ENCODE measurements around the gene NTRK2. TPM values are rescaled to one million over a fixed set of nuclear protein-coding genes. Genes with fewer than 3 reads are reported as not detected.

Gene NTRK2
- total RNA-seq, 5 donors from 2014 or later (not counting 1 experiment from before 2014, with no cell fraction given) = 0.05 to 0.39 (median 0.12) TPM; not detected in 1

DNA sequence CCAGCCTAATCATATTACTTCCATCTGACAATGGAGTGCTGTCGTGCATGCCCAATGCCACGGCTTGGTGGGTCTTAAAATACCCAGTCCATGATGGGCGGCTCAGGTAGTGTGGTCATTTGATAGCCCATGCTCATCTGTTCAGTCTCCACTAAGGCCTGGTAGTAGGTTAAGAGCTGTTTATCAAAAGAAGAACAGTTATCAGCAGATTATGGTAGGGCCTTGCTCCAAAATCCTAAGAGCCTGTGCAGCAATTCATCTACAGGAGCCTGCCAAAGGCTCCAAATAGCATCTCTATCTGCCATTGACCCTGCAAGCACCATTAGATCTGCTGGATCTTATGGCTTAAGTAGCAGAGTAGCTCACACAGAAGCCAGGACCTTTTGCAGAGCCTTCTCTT is 21.8 kb upstream of the NTRK2 start:
- ChIA-PET CTCF (interaction anchor here in 1 of 2 donors (0.6 kb wide), 1 partner anchor 1540 kb away, joined by 3 read pairs; no protein-coding TSS in a partner anchor), POLR2A (no interaction called here)
- peaks cover 0 to 3% (median 3%) of the 10 kb centered on the region in 3 donors for H3K9me3 Mint-ChIP-seq
- H3K27me3 Mint-ChIP-seq = peaks cover 3 to 10% of the 10 kb centered on the region in 2 donors
- no CpG with 5 or more reads among the region's 3 CpGs for WGBS (ENCODE audit: insufficient coverage)
- ATAC-seq (replicated peaks in 1 of 4) (no peak), DNase-seq (no peak)
- H3K27ac Mint-ChIP-seq = no peak overlapping the region
- no peaks in the 10 kb centered on the region for H3K9me3 ChIP-seq
- no peaks in the 10 kb centered on the region for H3K36me3 Mint-ChIP-seq
- no peaks in the 10 kb centered on the region for H3K27me3 ChIP-seq (replicated peaks in 1 of 2; ENCODE audit: control insufficient read depth in 2 of 2, extremely low read depth in 1 of 2, insufficient read depth in 2 of 2, low read length in 1 of 2)
- no peak overlapping the region for H3K4me3 Mint-ChIP-seq
- no peak overlapping the region for H3K4me3 ChIP-seq (ENCODE audit: control insufficient read depth in 1 of 2, extremely low read depth in 1 of 2, low read length in 1 of 2)
- H3K27ac ChIP-seq (ENCODE audit: low read length) = no peak overlapping the region
- H3K36me3 ChIP-seq (ENCODE audit: control insufficient read depth in 2 of 2, extremely low read depth in 1 of 2, insufficient read depth in 1 of 2, low read length in 1 of 2) = no peaks in the 10 kb centered on the region
- H3K4me1 ChIP-seq (ENCODE audit: control insufficient read depth in 1 of 2, extremely low read depth in 1 of 2, insufficient read depth in 2 of 2, low read length in 2 of 2) = no peaks in the 10 kb centered on the region
- H3K4me1 Mint-ChIP-seq = no peaks in the 10 kb centered on the region

DNA sequence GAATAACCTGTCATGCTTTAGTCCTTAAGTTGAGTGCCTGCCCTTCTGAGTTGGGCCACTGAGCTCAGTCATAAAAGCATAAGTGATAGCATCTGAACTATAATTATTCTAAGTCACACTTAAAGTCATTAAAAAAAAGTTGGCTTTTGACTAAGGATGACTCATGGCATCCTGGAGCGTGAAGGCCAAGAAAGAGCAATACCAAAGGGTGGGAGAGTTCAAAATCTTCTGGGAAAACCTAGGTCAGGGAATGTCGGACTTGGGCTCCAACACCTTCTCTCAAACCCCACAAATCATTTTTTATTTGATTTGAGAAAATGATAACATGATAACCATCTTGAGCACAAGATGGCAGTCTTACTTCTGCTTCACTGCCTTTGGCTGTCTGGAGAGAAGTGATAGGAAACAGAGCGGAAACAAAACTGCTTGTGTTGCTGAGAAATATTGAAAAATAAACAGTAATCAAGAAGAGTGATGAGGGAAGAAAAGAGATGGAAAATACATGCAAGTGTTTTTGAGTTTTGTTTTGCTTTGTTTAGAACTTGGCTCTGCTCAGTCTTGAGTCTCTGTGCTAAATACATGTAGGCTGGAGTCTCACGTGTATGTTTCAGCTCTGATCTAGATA is 16.9 kb upstream of the NTRK2 start:
- no peak overlapping the region for H3K4me3 Mint-ChIP-seq
- no peaks in the 10 kb centered on the region for H3K36me3 Mint-ChIP-seq
- peaks cover 3 to 12% of the 10 kb centered on the region in 2 donors for H3K27me3 Mint-ChIP-seq
- H3K4me1 Mint-ChIP-seq = no peaks in the 10 kb centered on the region
- Histone ChIP-seq H3K4me1 (ENCODE audit: control insufficient read depth in 1 of 2, extremely low read depth in 1 of 2, insufficient read depth in 2 of 2, low read length in 2 of 2) (no peaks in the 10 kb centered on the region), H3K9me3 (no peaks in the 10 kb centered on the region), H3K4me3 (ENCODE audit: control insufficient read depth in 1 of 2, extremely low read depth in 1 of 2, low read length in 1 of 2) (no peak overlapping the region), H3K27ac (ENCODE audit: low read length) (no peak overlapping the region), H3K36me3 (ENCODE audit: control insufficient read depth in 2 of 2, extremely low read depth in 1 of 2, insufficient read depth in 1 of 2, low read length in 1 of 2) (no peaks in the 10 kb centered on the region), H3K27me3 (replicated peaks in 1 of 2; ENCODE audit: control insufficient read depth in 2 of 2, extremely low read depth in 1 of 2, insufficient read depth in 2 of 2, low read length in 1 of 2) (no peaks in the 10 kb centered on the region)
- ChIA-PET CTCF (no interaction called here), POLR2A (no interaction called here)
- no peak overlapping the region for H3K27ac Mint-ChIP-seq
- no peak for ATAC-seq (replicated peaks in 1 of 4)
- no peak for DNase-seq
- WGBS (ENCODE audit: insufficient coverage) = 67% methylated on average over 2 of the region's 4 CpGs
- peaks cover 0 to 4% (median 0%) of the 10 kb centered on the region in 3 donors for H3K9me3 Mint-ChIP-seq

DNA sequence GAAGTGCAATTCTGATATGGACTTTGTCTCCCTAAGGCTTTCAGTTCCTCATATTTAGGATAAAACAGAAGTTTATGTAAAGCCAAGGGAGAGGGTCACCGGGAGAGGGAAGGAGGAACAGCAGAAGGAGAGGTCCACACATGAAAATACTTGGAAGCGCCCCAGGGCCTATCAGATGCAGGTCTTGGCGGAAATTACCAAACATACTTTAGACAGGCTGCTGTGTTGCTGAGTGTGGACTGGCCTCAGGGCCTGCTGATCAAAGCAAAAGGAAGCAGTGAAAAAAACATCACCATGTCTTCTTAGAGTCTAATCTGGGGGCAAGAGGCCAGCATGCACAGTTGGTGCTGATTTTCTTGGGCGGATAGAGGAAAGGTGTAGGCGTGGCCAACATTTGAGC is 14.1 kb upstream of the NTRK2 start:
- 67% methylated on average over 2 of the region's 5 CpGs for WGBS (ENCODE audit: insufficient coverage)
- no peak for ATAC-seq (replicated peaks in 1 of 4)
- H3K4me1 ChIP-seq (ENCODE audit: control insufficient read depth in 1 of 2, extremely low read depth in 1 of 2, insufficient read depth in 2 of 2, low read length in 2 of 2) = no peaks in the 10 kb centered on the region
- ChIA-PET CTCF (no interaction called here), POLR2A (no interaction called here)
- H3K27me3 ChIP-seq (replicated peaks in 1 of 2; ENCODE audit: control insufficient read depth in 2 of 2, extremely low read depth in 1 of 2, insufficient read depth in 2 of 2, low read length in 1 of 2) = no peaks in the 10 kb centered on the region
- no peak overlapping the region for H3K4me3 Mint-ChIP-seq
- H3K36me3 Mint-ChIP-seq = no peaks in the 10 kb centered on the region
- DNase-seq = no peak
- H3K27me3 Mint-ChIP-seq = peaks cover 0 to 12% of the 10 kb centered on the region in 2 donors
- H3K4me1 Mint-ChIP-seq = no peaks in the 10 kb centered on the region
- no peaks in the 10 kb centered on the region for H3K9me3 ChIP-seq
- no peak overlapping the region for H3K4me3 ChIP-seq (ENCODE audit: control insufficient read depth in 1 of 2, extremely low read depth in 1 of 2, low read length in 1 of 2)
- no peak overlapping the region for H3K27ac Mint-ChIP-seq
- H3K9me3 Mint-ChIP-seq = peaks cover 0 to 4% (median 0%) of the 10 kb centered on the region in 3 donors
- H3K36me3 ChIP-seq (ENCODE audit: control insufficient read depth in 2 of 2, extremely low read depth in 1 of 2, insufficient read depth in 1 of 2, low read length in 1 of 2) = no peaks in the 10 kb centered on the region
- no peak overlapping the region for H3K27ac ChIP-seq (ENCODE audit: low read length)

DNA sequence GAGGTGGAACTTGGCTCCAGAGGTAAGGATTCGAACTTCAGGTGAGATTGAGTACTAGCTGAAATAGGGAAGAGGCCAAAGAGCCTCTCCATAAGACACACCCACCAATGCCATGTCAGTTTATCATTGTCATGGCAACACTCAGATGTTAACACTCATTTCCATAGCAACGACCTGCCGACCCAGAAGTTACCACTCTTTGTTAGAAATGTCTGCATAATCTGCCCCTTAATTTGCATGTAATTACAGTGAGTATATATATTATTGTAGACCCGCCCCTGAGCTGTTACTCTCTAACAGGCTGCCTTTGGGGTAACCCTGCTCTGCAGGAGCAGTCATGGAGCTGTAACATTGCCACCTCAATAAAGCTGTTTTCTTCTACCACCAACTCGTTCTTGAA is 10.2 kb upstream of the NTRK2 start:
- peaks cover 2 to 5% of the 10 kb centered on the region in 2 donors for H3K27me3 Mint-ChIP-seq
- no peak overlapping the region for H3K27ac Mint-ChIP-seq
- Histone ChIP-seq H3K4me1 (ENCODE audit: control insufficient read depth in 1 of 2, extremely low read depth in 1 of 2, insufficient read depth in 2 of 2, low read length in 2 of 2) (no peaks in the 10 kb centered on the region), H3K36me3 (ENCODE audit: control insufficient read depth in 2 of 2, extremely low read depth in 1 of 2, insufficient read depth in 1 of 2, low read length in 1 of 2) (no peaks in the 10 kb centered on the region), H3K27me3 (replicated peaks in 1 of 2; ENCODE audit: control insufficient read depth in 2 of 2, extremely low read depth in 1 of 2, insufficient read depth in 2 of 2, low read length in 1 of 2) (no peaks in the 10 kb centered on the region), H3K4me3 (ENCODE audit: control insufficient read depth in 1 of 2, extremely low read depth in 1 of 2, low read length in 1 of 2) (no peak overlapping the region), H3K27ac (ENCODE audit: low read length) (no peak overlapping the region), H3K9me3 (no peaks in the 10 kb centered on the region)
- ChIA-PET POLR2A (no interaction called here), CTCF (no interaction called here)
- H3K4me3 Mint-ChIP-seq = no peak overlapping the region
- DNase-seq (no peak), ATAC-seq (replicated peaks in 1 of 4) (no peak)
- H3K9me3 Mint-ChIP-seq = peaks cover 0 to 4% (median 0%) of the 10 kb centered on the region in 3 donors
- WGBS (ENCODE audit: insufficient coverage) = no CpG with 5 or more reads among the region's 5 CpGs
- H3K36me3 Mint-ChIP-seq = no peaks in the 10 kb centered on the region
- no peaks in the 10 kb centered on the region for H3K4me1 Mint-ChIP-seq

DNA sequence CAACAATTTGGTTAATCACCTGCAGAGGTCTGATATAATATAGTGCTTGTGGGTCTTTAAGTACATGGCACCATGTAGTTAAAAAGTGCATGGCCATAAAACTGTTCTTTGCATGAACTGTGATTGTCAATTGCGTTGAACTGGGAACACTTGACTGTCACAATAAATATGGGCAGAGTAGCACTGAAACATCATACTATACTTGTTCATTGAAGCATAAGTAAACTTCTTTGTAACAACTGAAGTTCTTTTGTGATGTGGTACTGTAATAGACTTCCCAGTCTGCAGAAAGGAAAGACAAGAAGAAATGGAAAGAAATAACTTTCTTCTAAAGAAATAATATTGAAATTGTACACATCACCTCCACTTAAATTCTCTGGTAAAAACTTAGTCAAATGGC is 9.8 kb upstream of the NTRK2 start:
- Histone ChIP-seq H3K27ac (ENCODE audit: low read length) (no peak overlapping the region), H3K4me1 (ENCODE audit: control insufficient read depth in 1 of 2, extremely low read depth in 1 of 2, insufficient read depth in 2 of 2, low read length in 2 of 2) (no peaks in the 10 kb centered on the region), H3K9me3 (no peaks in the 10 kb centered on the region), H3K4me3 (ENCODE audit: control insufficient read depth in 1 of 2, extremely low read depth in 1 of 2, low read length in 1 of 2) (no peak overlapping the region), H3K27me3 (replicated peaks in 1 of 2; ENCODE audit: control insufficient read depth in 2 of 2, extremely low read depth in 1 of 2, insufficient read depth in 2 of 2, low read length in 1 of 2) (no peaks in the 10 kb centered on the region), H3K36me3 (ENCODE audit: control insufficient read depth in 2 of 2, extremely low read depth in 1 of 2, insufficient read depth in 1 of 2, low read length in 1 of 2) (no peaks in the 10 kb centered on the region)
- Mint-ChIP-seq H3K36me3 (no peaks in the 10 kb centered on the region), H3K27ac (no peak overlapping the region), H3K4me1 (no peaks in the 10 kb centered on the region), H3K27me3 (peaks cover 2 to 5% of the 10 kb centered on the region in 2 donors), H3K4me3 (no peak overlapping the region), H3K9me3 (peaks cover 0 to 4% (median 0%) of the 10 kb centered on the region in 3 donors)
- CTCF ChIA-PET = no interaction called here
- DNase-seq = no peak
- POLR2A ChIA-PET = no interaction called here
- no CpG with 5 or more reads among the region's 1 CpG for WGBS (ENCODE audit: insufficient coverage)
- ATAC-seq (replicated peaks in 1 of 4) = no peak

DNA sequence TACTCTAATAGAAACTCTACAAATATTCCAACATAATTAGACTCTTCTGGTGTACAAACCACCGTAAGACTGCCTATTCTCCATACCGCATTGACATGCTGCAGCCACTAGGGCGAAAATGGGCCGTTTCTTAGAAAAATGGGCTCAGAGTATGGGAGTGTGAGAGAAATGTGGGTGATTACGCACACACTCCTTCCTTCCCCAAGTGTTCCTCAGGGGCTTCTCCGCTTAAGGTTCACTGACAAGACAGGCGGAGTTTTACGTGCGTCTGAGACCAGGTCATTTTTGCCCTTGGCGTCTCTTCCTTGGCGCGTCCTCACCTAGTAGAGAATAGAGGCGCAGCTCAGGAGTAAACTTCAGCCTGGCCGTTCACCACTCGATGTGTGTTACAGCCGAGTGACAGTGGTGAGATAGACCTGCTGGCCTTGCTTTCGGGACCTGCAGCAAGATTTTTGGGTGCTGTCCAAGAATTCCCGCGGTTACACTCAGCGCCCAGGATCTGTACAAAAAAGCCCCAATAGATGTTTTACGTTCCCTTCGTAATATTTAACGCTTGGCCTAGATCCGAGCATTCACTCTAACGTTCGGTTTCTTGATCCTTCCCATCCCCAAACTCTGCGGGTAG is 1.8 kb upstream of the NTRK2 start:
- H3K9me3 ChIP-seq = no peaks in the 10 kb centered on the region
- peaks cover 19 to 32% of the 10 kb centered on the region in 2 experiments for H3K27me3 ChIP-seq (replicated peaks in 1 of 2; ENCODE audit: control insufficient read depth in 2 of 2, extremely low read depth in 1 of 2, insufficient read depth in 2 of 2, low read length in 1 of 2)
- 9% methylated on average over 21 of the region's 27 CpGs for WGBS (ENCODE audit: insufficient coverage)
- H3K27ac ChIP-seq (ENCODE audit: low read length) = no peak overlapping the region
- ATAC-seq (replicated peaks in 1 of 4) = no peak
- no peak overlapping the region for H3K4me3 ChIP-seq (ENCODE audit: control insufficient read depth in 1 of 2, extremely low read depth in 1 of 2, low read length in 1 of 2)
- ChIA-PET POLR2A (no interaction called here), CTCF (no interaction called here)
- peaks cover 0 to 15% of the 10 kb centered on the region in 2 experiments for H3K4me1 ChIP-seq (ENCODE audit: control insufficient read depth in 1 of 2, extremely low read depth in 1 of 2, insufficient read depth in 2 of 2, low read length in 2 of 2)
- Mint-ChIP-seq H3K27ac (no peak overlapping the region), H3K36me3 (no peaks in the 10 kb centered on the region), H3K27me3 (peaks cover 49 to 52% of the 10 kb centered on the region in 2 donors), H3K9me3 (peaks cover 0 to 3% (median 0%) of the 10 kb centered on the region in 3 donors), H3K4me3 (peak overlapping the region in 1 of 3 donors; percentile 28), H3K4me1 (peaks cover 6 to 23% (median 23%) of the 10 kb centered on the region in 3 donors)
- no peak for DNase-seq
- H3K36me3 ChIP-seq (ENCODE audit: control insufficient read depth in 2 of 2, extremely low read depth in 1 of 2, insufficient read depth in 1 of 2, low read length in 1 of 2) = no peaks in the 10 kb centered on the region
